CD14-positive monocyte (primary cell): ENCODE results near the gene ZNF501. TPM values are rescaled to one million over a fixed set of nuclear protein-coding genes. Genes with fewer than 3 reads are reported as not detected.

Experiments
- DNase-seq, 3 donors: peaks; one replicate each; pipeline ENCODE4 v3.0.0-alpha.2; 2011 to 2022
- H2AFZ ChIP-seq: 2 replicates; pipeline ENCODE4 v1.6.0; 2012; ENCODE audit warnings: mild to moderate bottlenecking, low read depth, low read length, inconsistent platforms; ENCODE audit not compliant: insufficient read depth, poor library complexity, severe bottlenecking
- H3K27ac ChIP-seq, 2 donors: 1 replicate in 1 of 2; 2 replicates in 1 of 2; pipeline ENCODE4 v1.5.1; 2012 to 2013; ENCODE audit warnings: low read length in 2 of 2, control low read depth in 1 of 2, inconsistent platforms in 1 of 2, low read depth in 1 of 2, mild to moderate bottlenecking in 1 of 2
- H3K27me3 ChIP-seq, 2 donors: one replicate each; pipeline versions ENCODE4 v1.6.0 to v1.6.1; 2011 to 2013; ENCODE audit warnings: low read length in 2 of 2; ENCODE audit not compliant: control insufficient read depth in 2 of 2, insufficient read depth in 2 of 2
- H3K36me3 ChIP-seq, 2 donors: replicated peaks in 1 of 2; 1 replicate in 1 of 2; 2 replicates in 1 of 2; pipeline versions ENCODE4 v1.5.1 to v1.6.1; 2012 to 2013; ENCODE audit warnings: low read length in 2 of 2, control low read depth in 1 of 2, inconsistent platforms in 1 of 2, mild to moderate bottlenecking in 1 of 2; ENCODE audit not compliant: insufficient read depth in 2 of 2, control insufficient read depth in 1 of 2
- H3K4me1 ChIP-seq, 2 donors: 1 replicate in 1 of 2; 2 replicates in 1 of 2; pipeline versions ENCODE4 v1.5.1 to v1.6.1; 2012 to 2013; ENCODE audit warnings: low read length in 2 of 2, control low read depth in 1 of 2, inconsistent platforms in 1 of 2, mild to moderate bottlenecking in 1 of 2, moderate library complexity in 1 of 2; ENCODE audit not compliant: insufficient read depth in 2 of 2, control insufficient read depth in 1 of 2
- H3K4me2 ChIP-seq: replicated peaks from 2 replicates; pipeline ENCODE3; 2012; ENCODE audit warnings: low read length, moderate library complexity, mild to moderate bottlenecking; ENCODE audit not compliant: poor library complexity, severe bottlenecking; ENCODE audit errors: extremely low read depth
- H3K4me3 ChIP-seq, 3 experiments: fragments of 200-600 bp in 1 of 3; sonication (generic) in 1 of 3; replicated peaks in 1 of 3; 1 replicate in 2 of 3; 2 replicates in 1 of 3; pipeline ENCODE4 v1.5.1; 2011 to 2013; ENCODE audit warnings: low read length in 3 of 3, mild to moderate bottlenecking in 3 of 3, control low read depth in 2 of 3, low read depth in 2 of 3, inconsistent platforms in 1 of 3, moderate library complexity in 1 of 3
- H3K79me2 ChIP-seq: 2 replicates; pipeline ENCODE4 v1.6.0; 2012; ENCODE audit warnings: mild to moderate bottlenecking, control low read depth, inconsistent platforms, low read length, moderate library complexity; ENCODE audit not compliant: insufficient read depth
- H3K9ac ChIP-seq: 2 replicates; pipeline ENCODE4 v1.6.0; 2017; ENCODE audit warnings: low read length, mild to moderate bottlenecking; ENCODE audit not compliant: insufficient read depth, poor library complexity, severe bottlenecking
- H3K9me3 ChIP-seq, 2 donors: replicated peaks in 1 of 2; 1 replicate in 1 of 2; 2 replicates in 1 of 2; pipeline versions ENCODE4 v1.5.1 to v1.6.1; 2012 to 2013; ENCODE audit warnings: low read length in 2 of 2, control low read depth in 1 of 2; ENCODE audit not compliant: control insufficient read depth in 1 of 2, insufficient read depth in 1 of 2
- H4K20me1 ChIP-seq: 2 replicates; pipeline ENCODE4 v1.6.0; 2012; ENCODE audit warnings: mild to moderate bottlenecking, low read length, control low read depth, moderate library complexity; ENCODE audit not compliant: insufficient read depth
- H3K27ac Mint-ChIP-seq, 7 donors: one replicate each; pipeline ENCODE4 v1.8.0; 2020; ENCODE audit warnings: mild to moderate bottlenecking in 7 of 7, mixed read lengths in 7 of 7, moderate library complexity in 6 of 7, inconsistent platforms in 2 of 7
- H3K27me3 Mint-ChIP-seq, 3 donors: one replicate each; pipeline ENCODE4 v1.8.0; 2021 to 2022; ENCODE audit warnings: low read depth in 3 of 3, mild to moderate bottlenecking in 3 of 3, mixed read lengths in 3 of 3, moderate library complexity in 3 of 3, inconsistent platforms in 1 of 3
- H3K36me3 Mint-ChIP-seq, 2 donors: one replicate each; pipeline ENCODE4 v1.8.0; 2020; ENCODE audit warnings: mixed read lengths in 2 of 2, inconsistent platforms in 1 of 2, mild to moderate bottlenecking in 1 of 2
- H3K4me1 Mint-ChIP-seq: one replicate; pipeline ENCODE4 v1.8.0; 2020; ENCODE audit warnings: mild to moderate bottlenecking, mixed read lengths
- H3K4me3 Mint-ChIP-seq, 2 donors: one replicate each; pipeline ENCODE4 v1.8.0; 2020; ENCODE audit warnings: mild to moderate bottlenecking in 2 of 2, mixed read lengths in 2 of 2, moderate library complexity in 1 of 2
- H3K9me3 Mint-ChIP-seq, 7 donors: one replicate each; pipeline ENCODE4 v1.8.0; 2020 to 2022; ENCODE audit warnings: mixed read lengths in 7 of 7, mild to moderate bottlenecking in 6 of 7, moderate library complexity in 6 of 7, inconsistent platforms in 2 of 7
- WGBS: methylation state at CpG from one replicate; pipeline ENCODE4 v1.1.5; 2013; ENCODE audit warnings: missing lambda C conversion rate; ENCODE audit not compliant: insufficient coverage; 5-methylcytosine and 5-hydroxymethylcytosine counted together
- intact Hi-C, 2 donors: fragments of 100-400 bp; cut with micrococcal nuclease; formaldehyde crosslinking; loops; one replicate each; pipeline versions ENCODE4 v1.15.0 to v1.15.1; 2023
- polyA plus RNA-seq, 3 donors: library from polyadenylated mRNA; depleted of rRNA in 1 of 3; unstranded in 2 of 3; stranded (reverse) in 1 of 3; fragments of 300-500 nt in 2 of 3; fragments of >200 nt in 1 of 3; fragmentation: Illumina TruSeq in 2 of 3; gene quantifications; 1 replicate in 2 of 3; 2 replicates in 1 of 3; pipeline ENCODE4 v1.2.3, GENCODE V29; 2012 to 2021
- TF ChIP-seq, protein P1 (sequence below): fragments of 200-600 bp; IDR thresholded peaks from one replicate; pipeline ENCODE4 v1.8.0; 2022; ENCODE audit warnings: antibody characterized with exemption, mild to moderate bottlenecking

Gene ZNF501
- polyA plus RNA-seq, 3 donors = 0.08 to 0.59 (median 0.35) TPM

DNA sequence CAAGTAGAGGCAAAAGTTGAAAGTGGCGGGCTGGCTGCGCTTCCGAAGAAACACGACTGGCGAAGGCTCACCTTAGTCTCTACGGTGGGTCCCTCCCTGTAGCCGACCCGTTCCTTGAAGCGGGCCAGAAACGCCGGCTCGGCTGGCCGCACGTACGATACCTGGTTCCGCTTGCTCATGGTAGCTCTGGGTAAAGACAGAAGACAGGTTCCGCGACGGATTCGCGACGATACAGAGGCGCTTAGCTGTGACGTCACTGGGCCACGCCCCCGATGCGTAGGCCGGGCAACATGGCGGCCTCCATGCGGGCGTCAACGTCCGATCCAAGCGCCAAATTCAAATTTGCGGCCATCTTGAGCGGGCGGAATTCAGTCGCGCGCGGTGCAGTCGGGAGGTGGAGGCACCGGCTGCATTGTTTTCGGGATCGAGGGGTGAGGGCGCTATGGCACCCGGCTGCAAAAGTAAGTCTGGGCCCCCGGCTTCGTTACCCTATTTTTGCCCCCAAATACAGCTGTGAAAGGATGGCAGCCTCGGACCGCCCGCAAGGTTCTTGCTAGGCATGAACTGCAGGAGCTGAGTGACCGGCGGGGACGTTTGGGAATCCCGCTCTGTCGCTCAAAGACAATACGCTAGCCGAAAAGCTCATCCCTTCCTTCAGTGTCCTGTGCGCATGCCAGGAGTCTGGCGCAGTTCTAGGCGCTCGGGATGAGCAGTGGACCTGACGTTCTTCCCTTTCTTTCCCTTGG lies 32.2 kb downstream of the ZNF501 start, which contains the start of the genes KIAA1143 and KIF15:
Gene KIAA1143 (minus strand): TSS at position 196 of the 746 bp plus-strand sequence. CDS start 17 bp downstream, at position 179.
Gene KIF15 (plus strand): TSS at position 371 of the 746 bp plus-strand sequence. CDS start 72 bp downstream, at position 443.
- Histone ChIP-seq H2AFZ (peak within 1 kb of the TSS; percentile 93), H3K27ac (peak within 1 kb of the TSS; percentile 79 to 97), H3K4me1 (peaks cover 14 to 19% of the 10 kb centered on the region in 2 donors), H3K36me3 (peaks cover 5 to 36% of the 10 kb centered on the region in 2 donors), H3K4me2 (peak within 1 kb of the TSS; percentile 100), H3K27me3 (no peaks in the 10 kb centered on the region), H3K9ac (peak within 1 kb of the TSS; percentile 88), H4K20me1 (no peaks in the 10 kb centered on the region), H3K79me2 (peaks cover 64% of the 10 kb centered on the region), H3K9me3 (peaks cover 29 to 49% of the 10 kb centered on the region in 2 donors), H3K4me3 (peak within 1 kb of the TSS; percentile 90 to 97 (median 91))
- DNase-seq = peak; percentile 94 to 97 (median 96)
- TF ChIP-seq, protein P1, sequence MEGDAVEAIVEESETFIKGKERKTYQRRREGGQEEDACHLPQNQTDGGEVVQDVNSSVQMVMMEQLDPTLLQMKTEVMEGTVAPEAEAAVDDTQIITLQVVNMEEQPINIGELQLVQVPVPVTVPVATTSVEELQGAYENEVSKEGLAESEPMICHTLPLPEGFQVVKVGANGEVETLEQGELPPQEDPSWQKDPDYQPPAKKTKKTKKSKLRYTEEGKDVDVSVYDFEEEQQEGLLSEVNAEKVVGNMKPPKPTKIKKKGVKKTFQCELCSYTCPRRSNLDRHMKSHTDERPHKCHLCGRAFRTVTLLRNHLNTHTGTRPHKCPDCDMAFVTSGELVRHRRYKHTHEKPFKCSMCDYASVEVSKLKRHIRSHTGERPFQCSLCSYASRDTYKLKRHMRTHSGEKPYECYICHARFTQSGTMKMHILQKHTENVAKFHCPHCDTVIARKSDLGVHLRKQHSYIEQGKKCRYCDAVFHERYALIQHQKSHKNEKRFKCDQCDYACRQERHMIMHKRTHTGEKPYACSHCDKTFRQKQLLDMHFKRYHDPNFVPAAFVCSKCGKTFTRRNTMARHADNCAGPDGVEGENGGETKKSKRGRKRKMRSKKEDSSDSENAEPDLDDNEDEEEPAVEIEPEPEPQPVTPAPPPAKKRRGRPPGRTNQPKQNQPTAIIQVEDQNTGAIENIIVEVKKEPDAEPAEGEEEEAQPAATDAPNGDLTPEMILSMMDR = no peak
- peak within 1 kb of the TSS; percentile 90 to 97 (median 94) for H3K27ac Mint-ChIP-seq
- WGBS = under 1% methylated on average over 64 of the region's 64 CpGs
- H3K36me3 Mint-ChIP-seq = peaks cover 32 to 45% of the 10 kb centered on the region in 2 donors
- H3K27me3 Mint-ChIP-seq = peaks cover 0 to 1% (median 0%) of the 10 kb centered on the region in 3 donors
- peak within 1 kb of the TSS; percentile 88 to 94 for H3K4me3 Mint-ChIP-seq
- intact Hi-C loops = loop anchor here (1.0 to 10.0 kb wide), 3 partner anchors 324 to 427 kb away; partner anchors contain the start of gene TCAIM (in 2 of the 2)
- peaks cover 28 to 68% (median 47%) of the 10 kb centered on the region in 7 donors for H3K9me3 Mint-ChIP-seq
- H3K4me1 Mint-ChIP-seq = peaks cover 15% of the 10 kb centered on the region

DNA sequence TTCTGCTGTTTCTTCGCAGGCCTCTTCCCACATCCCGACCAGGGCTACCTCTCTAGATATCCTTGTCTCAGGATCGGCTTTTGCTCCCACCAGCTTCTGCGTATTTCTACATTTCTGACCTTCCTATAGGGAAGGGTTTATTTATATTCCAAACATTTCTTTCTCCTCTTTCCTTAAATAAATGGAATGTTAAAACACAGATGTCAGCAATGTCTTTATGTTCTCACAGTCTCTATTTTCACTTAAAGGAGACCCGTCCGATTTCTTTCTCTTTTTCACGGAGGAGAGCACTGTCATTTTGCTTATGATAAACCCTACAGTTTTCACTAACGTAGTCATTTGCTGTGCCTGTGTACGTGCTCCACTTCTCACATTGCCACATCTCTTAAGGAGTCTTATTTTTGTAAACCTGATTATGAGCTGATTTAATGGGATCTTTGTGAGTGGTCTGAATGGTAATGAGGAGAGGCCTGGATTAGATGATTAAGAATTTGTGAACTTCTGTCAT lies 32.8 kb downstream of the ZNF501 start:
- H3K27ac ChIP-seq = no peak overlapping the region
- no peaks in the 10 kb centered on the region for H4K20me1 ChIP-seq
- H2AFZ ChIP-seq = peak overlapping the region; percentile 93
- peaks cover 34 to 46% of the 10 kb centered on the region in 2 donors for H3K9me3 ChIP-seq
- H3K9ac ChIP-seq = peak overlapping the region; percentile 88
- H3K79me2 ChIP-seq = peaks cover 70% of the 10 kb centered on the region
- H3K36me3 Mint-ChIP-seq = peaks cover 34 to 48% of the 10 kb centered on the region in 2 donors
- H3K4me2 ChIP-seq = peak overlapping the region; percentile 100
- no CpG with 5 or more reads among the region's 9 CpGs for WGBS
- H3K4me1 Mint-ChIP-seq = peaks cover 15% of the 10 kb centered on the region
- intact Hi-C loops = loop anchor here (5.0 to 10.0 kb wide), 2 partner anchors 325 to 427 kb away; partner anchors contain the start of gene TCAIM (in 1 of the 2)
- TF ChIP-seq, protein P1 = no peak
- H3K27me3 Mint-ChIP-seq = peaks cover 0 to 1% (median 0%) of the 10 kb centered on the region in 3 donors
- peaks cover 14 to 19% of the 10 kb centered on the region in 2 donors for H3K4me1 ChIP-seq
- peaks cover 8 to 38% of the 10 kb centered on the region in 2 donors for H3K36me3 ChIP-seq
- DNase-seq = no peak
- H3K27me3 ChIP-seq = no peaks in the 10 kb centered on the region
- H3K4me3 Mint-ChIP-seq = peak overlapping the region; percentile 88 to 94
- peak overlapping the region in 3 of 7 donors; percentile 25 to 97 (median 39) for H3K27ac Mint-ChIP-seq
- peaks cover 31 to 70% (median 51%) of the 10 kb centered on the region in 7 donors for H3K9me3 Mint-ChIP-seq
- H3K4me3 ChIP-seq = peak overlapping the region; percentile 90 to 97 (median 91)
